Transverse colon (tissue), 3 donors: ENCODE results near the gene TRIM25.

Source experiments
- CTCF ChIP-seq, 5 experiments: fragments of 200-600 bp in 3 of 5; fragments of 450-650 bp in 2 of 5; sonication (generic) in 3 of 5; IDR thresholded peaks; 1 replicate in 2 of 5; 2 replicates in 3 of 5; pipeline ENCODE4 v1.5.1; 2016 to 2017; ENCODE audit warnings: antibody characterized with exemption in 5 of 5, inconsistent platforms in 3 of 5, mild to moderate bottlenecking in 2 of 5, moderate library complexity in 1 of 5
- POLR2A ChIP-seq: fragments of 450-650 bp; IDR thresholded peaks from one replicate; pipeline ENCODE4 v1.6.1; 2016; ENCODE audit warnings: antibody characterized with exemption, mild to moderate bottlenecking, moderate library complexity

GRCh38 chr17:56949595-56949994 lies 35.7 kb upstream of the TRIM25 start:
- no peak for TF ChIP-seq CTCF (IDR thresholded peaks at IDR 0.05)
- no peak for TF ChIP-seq POLR2A
